Astrocyte of the hippocampus (primary cell): ENCODE measurements around the gene FOXK1.

Source experiments
- DNase-seq: peaks from one replicate; pipeline ENCODE4 v3.0.0; 2011; ENCODE audit warnings: low read depth, low spot score

Gene FOXK1

DNA sequence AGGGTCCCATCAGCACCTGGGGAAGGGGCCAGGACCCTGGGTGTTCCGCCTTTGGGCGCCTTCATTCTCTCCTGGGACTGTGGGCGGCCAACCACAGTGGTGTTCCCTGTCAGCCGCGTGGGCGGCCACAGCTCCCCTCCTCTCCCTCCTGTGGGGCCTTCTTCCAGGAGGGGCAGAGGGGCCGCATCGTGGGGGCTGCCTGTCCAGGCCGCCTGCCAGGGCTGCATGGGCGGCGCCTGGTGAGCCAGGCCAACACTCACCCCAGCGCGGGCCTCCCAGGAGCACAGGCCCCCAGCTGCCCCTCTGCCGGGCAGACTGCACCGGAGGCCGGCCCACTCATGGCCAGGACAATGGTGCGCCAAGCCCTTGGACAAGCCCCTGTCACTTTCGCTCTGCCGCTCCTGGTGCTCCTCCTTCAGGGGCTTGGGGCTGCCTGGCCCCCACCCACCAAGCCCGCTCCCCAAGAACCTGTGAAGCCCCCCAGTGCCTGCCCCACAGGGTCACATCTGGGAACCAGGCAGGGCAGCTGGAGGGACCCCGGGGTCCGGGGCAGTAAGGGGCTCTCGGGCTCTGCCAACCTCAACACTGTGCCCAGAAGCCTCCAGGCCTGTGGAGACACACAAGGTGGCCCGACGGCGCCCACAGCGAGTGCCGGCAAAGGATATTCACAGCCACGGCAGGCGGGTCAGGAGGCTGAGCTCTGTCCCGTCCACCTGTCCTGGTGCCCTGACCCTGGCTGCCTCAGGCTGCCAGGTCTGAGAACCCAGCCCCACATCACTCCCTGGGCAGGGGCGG, 136.1 kb downstream of the FOXK1 start:
- DNase-seq = no peak

DNA sequence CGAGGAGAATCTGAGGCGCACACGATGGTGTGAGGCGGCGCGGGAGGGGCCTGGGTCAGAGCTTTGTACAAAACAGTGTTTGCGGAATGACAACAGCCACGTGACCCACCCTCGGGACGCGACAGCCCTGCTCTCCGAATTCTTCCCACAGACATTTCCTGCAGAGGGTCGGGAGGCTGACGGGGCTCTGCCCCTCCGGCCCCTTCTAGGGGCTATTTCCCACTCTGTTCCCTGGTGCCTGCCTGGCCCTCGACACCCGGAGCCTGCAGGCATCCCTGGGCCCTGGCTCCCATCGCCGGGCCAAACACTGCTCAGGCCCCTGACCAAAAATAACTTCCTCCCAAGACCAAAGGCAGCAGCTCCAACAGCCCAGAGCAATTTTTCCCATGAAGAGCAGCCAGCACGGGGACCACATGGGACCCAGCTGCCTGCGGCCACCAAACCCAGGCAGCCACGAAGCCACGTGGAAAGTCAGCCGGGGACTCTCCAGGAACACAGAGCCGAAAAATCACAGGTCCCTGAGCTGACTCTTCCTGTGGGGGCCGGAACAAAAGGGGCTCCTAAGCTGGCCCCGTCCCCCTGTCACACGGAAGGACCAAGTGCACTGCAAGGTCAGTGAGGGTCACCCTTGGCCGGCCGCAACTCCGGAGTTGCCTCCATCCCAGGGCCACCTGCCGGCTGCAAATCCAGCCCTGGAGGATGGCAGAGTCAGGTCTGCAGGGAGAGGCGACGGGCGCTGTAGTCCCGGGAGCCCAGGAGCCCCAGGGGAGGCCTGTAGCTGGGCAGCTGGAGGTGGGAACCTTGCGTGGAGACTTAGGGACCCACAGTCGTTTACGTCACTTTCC, 137.7 kb downstream of the FOXK1 start:
- DNase-seq = no peak

DNA sequence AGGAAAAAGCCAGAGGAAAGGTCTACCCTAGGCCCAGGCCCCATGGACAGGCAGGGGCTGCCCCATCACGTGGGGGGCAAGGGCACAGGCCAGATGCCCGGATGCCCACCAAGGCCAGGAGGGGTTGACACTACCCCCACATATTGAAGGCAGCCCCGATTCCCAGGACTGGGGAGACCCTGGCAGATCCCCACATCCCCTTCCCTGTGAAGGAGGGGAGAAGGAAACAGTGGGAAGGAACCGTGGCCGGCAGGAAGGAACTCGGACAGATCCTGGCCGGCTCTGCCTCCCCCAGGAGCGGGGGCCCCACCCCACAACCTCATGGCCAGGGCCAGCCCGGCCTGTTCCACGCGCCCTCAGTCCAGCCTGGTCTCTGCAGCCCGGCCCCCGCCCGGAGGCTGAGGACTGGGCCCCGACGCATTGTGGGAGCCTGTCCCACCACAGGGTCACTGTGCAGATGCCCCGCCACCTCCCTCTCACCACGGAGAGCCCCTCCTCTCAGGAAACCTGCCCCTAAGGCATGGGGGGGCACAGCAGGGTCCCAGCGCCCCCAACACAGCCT, 138.4 kb downstream of the FOXK1 start:
- DNase-seq = no peak
